HEK293 (cell line): ENCODE measurements around the gene FRA10AC1.

ENCODE experiments used
- CTCF ChIP-seq: fragments of 450-650 bp; formaldehyde crosslinking; IDR thresholded peaks from 2 replicates; pipeline ENCODE4 v1.5.1; 2016; ENCODE audit warnings: missing biosample characterization, missing genetic modification characterization
- HOXA7 ChIP-seq: sonication (generic); formaldehyde crosslinking; IDR thresholded peaks from 2 replicates; pipeline ENCODE4 v1.8.1; 2022; ENCODE audit warnings: missing genetic modification reagents, borderline replicate concordance
- MYNN ChIP-seq: fragments of 450-650 bp; formaldehyde crosslinking; IDR thresholded peaks from 2 replicates; pipeline ENCODE4 v1.5.1; 2016; ENCODE audit warnings: missing biosample characterization, missing genetic modification characterization, borderline replicate concordance
- PBX3 ChIP-seq: sonication (generic); formaldehyde crosslinking; IDR thresholded peaks from 2 replicates; pipeline ENCODE4 v1.8.1; 2022; ENCODE audit warnings: mild to moderate bottlenecking, moderate library complexity, missing genetic modification reagents
- PRDM4 ChIP-seq: fragments of 450-650 bp; formaldehyde crosslinking; IDR thresholded peaks from 2 replicates; pipeline ENCODE4 v1.5.1; 2017; ENCODE audit warnings: missing biosample characterization, missing genetic modification characterization
- TCF7L2 ChIP-seq: IDR thresholded peaks from 2 replicates; pipeline ENCODE4 v1.6.1; 2011; ENCODE audit warnings: low read depth, mild to moderate bottlenecking, inconsistent platforms, low read length, moderate library complexity, borderline replicate concordance
- ZBTB11 ChIP-seq: fragments of 450-650 bp; formaldehyde crosslinking; conservative IDR thresholded peaks from 2 replicates; pipeline ENCODE4 v1.5.1; 2016; ENCODE audit warnings: low read depth, missing biosample characterization, missing genetic modification characterization
- ZBTB26 ChIP-seq: fragments of 450-650 bp; formaldehyde crosslinking; optimal IDR thresholded peaks from 2 replicates; pipeline ENCODE3; 2016; ENCODE audit warnings: missing biosample characterization, mild to moderate bottlenecking, missing genetic modification characterization
- ZBTB48 ChIP-seq: fragments of 450-650 bp; formaldehyde crosslinking; IDR thresholded peaks from 2 replicates; pipeline ENCODE4 v1.5.1; 2016; ENCODE audit warnings: missing biosample characterization, missing genetic modification characterization
- ZBTB8A ChIP-seq: fragments of 450-650 bp; formaldehyde crosslinking; IDR thresholded peaks from 2 replicates; pipeline ENCODE4 v1.5.1; 2016; ENCODE audit warnings: missing biosample characterization, missing genetic modification characterization
- ZNF175 ChIP-seq: fragments of 450-650 bp; formaldehyde crosslinking; IDR thresholded peaks from 2 replicates; pipeline ENCODE4 v1.5.1; 2016; ENCODE audit warnings: missing biosample characterization, missing genetic modification characterization
- ZNF274 ChIP-seq, 2 experiments: fragments of 200-500 bp in 1 of 2; fragments of 450-650 bp in 1 of 2; sonication (Bioruptor generic) in 1 of 2; formaldehyde crosslinking in 1 of 2; IDR thresholded peaks; 2 replicates each; pipeline versions ENCODE4 v1.5.1 to v1.6.1; 2014 to 2016; ENCODE audit warnings: borderline replicate concordance in 1 of 2, inconsistent platforms in 1 of 2, low read length in 1 of 2, missing biosample characterization in 1 of 2, missing genetic modification characterization in 1 of 2
- ZNF558 ChIP-seq: fragments of 450-650 bp; formaldehyde crosslinking; IDR thresholded peaks from 2 replicates; pipeline ENCODE4 v1.5.1; 2016; ENCODE audit warnings: missing biosample characterization, missing genetic modification characterization
- ZNF660 ChIP-seq: fragments of 450-650 bp; IDR thresholded peaks from 2 replicates; pipeline ENCODE4 v1.5.1; 2018; ENCODE audit warnings: missing biosample characterization, mild to moderate bottlenecking, missing genetic modification characterization

GRCh38 chr10:93722550-93722949 lies 20.2 kb upstream of the FRA10AC1 start:
- TF ChIP-seq CTCF (tag by site-specific recombination): no peak
- no peak for TF ChIP-seq ZNF660 (tag by site-specific recombination)
- TF ChIP-seq PRDM4 (tag by site-specific recombination): no peak
- no peak for TF ChIP-seq TCF7L2
- TF ChIP-seq PBX3 (CRISPR knock-in tag): no peak
- TF ChIP-seq ZNF175: no peak
- no peak for TF ChIP-seq ZBTB8A
- TF ChIP-seq ZBTB26: no peak
- no peak for TF ChIP-seq ZNF558 (tag by site-specific recombination)
- TF ChIP-seq ZBTB11: no peak
- TF ChIP-seq HOXA7 (CRISPR knock-in tag): no peak
- no peak for TF ChIP-seq ZBTB48 (tag by site-specific recombination)
- no peak for TF ChIP-seq ZNF274 (IDR thresholded peaks at IDR 0.05; ENCODE audit: low read length)
- no peak for TF ChIP-seq ZNF274 (tag by site-specific recombination; IDR thresholded peaks at IDR 0.05; ENCODE audit: borderline replicate concordance)
- no peak for TF ChIP-seq MYNN (tag by site-specific recombination)
